Measurements from ENCODE around the gene PRODH. TPM values are rescaled to one million over a fixed set of nuclear protein-coding genes. Genes with fewer than 3 reads are reported as not detected.
"Not testable (repeated sequence)": the region's sequence is repeated elsewhere in the genome, so short reads cannot be mapped to it uniquely, and the experiment has no call there.

Gene PRODH
- polyA plus RNA-seq, 1 experiment: not detected

GRCh38 chr22:18974477-18975180 lies 38.5 kb upstream of the PRODH start:
- no peaks in the 10 kb centered on the region for H3K36me3 ChIP-seq (ENCODE audit: control insufficient read depth, insufficient read depth, low read length)
- ChIA-PET CTCF (no interaction called here), POLR2A (no interaction called here)
- DNase-seq (ENCODE audit: low read depth): no peak
- no peaks in the 10 kb centered on the region for H3K27me3 ChIP-seq (ENCODE audit: control insufficient read depth, insufficient read depth, low read length)
- TF ChIP-seq, protein P1, sequence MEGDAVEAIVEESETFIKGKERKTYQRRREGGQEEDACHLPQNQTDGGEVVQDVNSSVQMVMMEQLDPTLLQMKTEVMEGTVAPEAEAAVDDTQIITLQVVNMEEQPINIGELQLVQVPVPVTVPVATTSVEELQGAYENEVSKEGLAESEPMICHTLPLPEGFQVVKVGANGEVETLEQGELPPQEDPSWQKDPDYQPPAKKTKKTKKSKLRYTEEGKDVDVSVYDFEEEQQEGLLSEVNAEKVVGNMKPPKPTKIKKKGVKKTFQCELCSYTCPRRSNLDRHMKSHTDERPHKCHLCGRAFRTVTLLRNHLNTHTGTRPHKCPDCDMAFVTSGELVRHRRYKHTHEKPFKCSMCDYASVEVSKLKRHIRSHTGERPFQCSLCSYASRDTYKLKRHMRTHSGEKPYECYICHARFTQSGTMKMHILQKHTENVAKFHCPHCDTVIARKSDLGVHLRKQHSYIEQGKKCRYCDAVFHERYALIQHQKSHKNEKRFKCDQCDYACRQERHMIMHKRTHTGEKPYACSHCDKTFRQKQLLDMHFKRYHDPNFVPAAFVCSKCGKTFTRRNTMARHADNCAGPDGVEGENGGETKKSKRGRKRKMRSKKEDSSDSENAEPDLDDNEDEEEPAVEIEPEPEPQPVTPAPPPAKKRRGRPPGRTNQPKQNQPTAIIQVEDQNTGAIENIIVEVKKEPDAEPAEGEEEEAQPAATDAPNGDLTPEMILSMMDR (IDR thresholded peaks at IDR 0.05; ENCODE audit: insufficient read depth, low read depth, low read length): no peak
- H3K4me3 ChIP-seq (ENCODE audit: low read depth, low read length): no peak overlapping the region

DNA sequence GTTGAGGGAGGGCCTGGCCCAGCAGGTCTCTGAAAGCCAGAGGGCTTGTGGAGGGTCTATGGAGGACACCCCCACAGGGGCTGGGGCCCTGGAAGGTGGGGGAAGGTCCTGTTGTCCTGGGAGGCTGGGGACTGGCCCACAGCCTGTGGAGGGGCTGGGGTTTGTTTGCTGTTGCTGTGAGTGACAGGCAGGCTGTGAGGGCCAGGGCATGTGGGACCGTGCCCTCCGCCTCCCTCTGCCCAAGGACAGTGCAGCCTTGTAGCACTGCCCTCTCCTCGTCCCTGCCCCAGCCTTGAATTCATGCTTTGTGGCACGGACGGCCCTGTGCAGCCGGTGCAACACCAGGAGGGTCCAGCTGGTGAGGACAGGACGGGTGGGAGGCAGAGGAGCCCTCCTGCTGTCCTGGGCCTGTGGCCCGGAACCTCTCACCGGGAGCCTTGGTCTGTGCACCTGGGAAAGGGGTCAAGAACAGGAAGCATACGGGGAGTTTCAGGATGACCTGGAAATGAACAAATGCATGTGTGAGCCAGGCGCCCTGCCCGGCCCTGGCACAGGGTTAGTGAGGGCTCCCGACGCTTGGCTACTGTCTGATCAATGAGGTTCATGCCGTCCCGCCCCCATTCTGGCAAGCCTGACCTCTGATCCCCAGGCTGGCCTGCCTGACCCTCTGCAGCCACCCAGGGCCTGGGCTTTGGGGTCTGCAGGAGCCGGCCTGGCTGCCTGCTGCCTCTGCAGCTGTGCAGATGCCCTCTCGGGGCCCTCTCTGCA lies 37.4 kb upstream of the PRODH start:
- H3K27me3 ChIP-seq (ENCODE audit: control insufficient read depth, insufficient read depth, low read length): no peaks in the 10 kb centered on the region
- TF ChIP-seq, protein P1 (IDR thresholded peaks at IDR 0.05; ENCODE audit: insufficient read depth, low read depth, low read length): no peak
- no peak overlapping the region for H3K4me3 ChIP-seq (ENCODE audit: low read depth, low read length)
- no peak for DNase-seq (ENCODE audit: low read depth)
- CTCF ChIA-PET: no interaction called here
- POLR2A ChIA-PET: no interaction called here
- no peaks in the 10 kb centered on the region for H3K36me3 ChIP-seq (ENCODE audit: control insufficient read depth, insufficient read depth, low read length)

DNA sequence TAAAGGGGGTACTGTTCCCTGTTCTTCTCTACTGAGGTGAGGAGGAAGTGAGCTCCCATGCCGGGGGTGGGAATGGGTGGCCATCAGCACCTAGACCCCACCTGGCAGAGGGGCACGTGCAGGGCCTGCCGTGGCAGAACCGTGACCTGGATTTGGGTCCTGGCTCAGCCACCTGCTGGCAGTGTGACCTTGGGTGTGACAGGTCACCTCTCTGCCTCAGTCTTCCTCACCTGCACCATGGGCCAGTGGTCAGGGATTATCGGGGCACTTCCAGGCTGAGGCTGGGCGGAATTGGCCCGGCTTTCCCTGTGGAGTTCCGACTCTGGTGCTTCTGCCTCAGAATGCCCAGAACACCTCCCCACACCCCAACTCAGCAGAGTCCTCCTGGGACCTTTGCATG lies 36.5 kb upstream of the PRODH start:
- H3K27me3 ChIP-seq (ENCODE audit: control insufficient read depth, insufficient read depth, low read length); POLR2A ChIA-PET; DNase-seq (ENCODE audit: low read depth); H3K36me3 ChIP-seq (ENCODE audit: control insufficient read depth, insufficient read depth, low read length); CTCF ChIA-PET; H3K4me3 ChIP-seq (ENCODE audit: low read depth, low read length): not testable (repeated sequence)

DNA sequence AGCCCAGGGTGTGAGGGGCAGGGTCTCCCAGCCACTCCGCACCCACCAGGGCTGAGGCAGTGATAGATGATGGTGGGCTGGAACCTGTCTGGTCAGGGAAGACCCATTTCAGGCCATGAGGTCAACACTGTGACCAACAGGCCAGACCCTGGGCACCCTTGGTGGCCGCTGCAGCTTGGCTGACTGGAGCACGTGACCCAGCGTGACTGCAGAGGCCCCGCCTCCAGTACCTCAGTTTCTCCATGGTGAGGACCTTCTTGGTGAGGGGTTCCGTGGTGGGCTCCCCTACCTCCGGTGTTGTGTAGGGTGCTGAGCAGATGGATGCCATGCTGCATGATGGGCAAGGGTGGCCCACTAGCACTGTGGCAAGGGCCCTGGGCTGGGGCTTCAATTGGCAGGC lies 35.9 kb upstream of the PRODH start:
- H3K4me3 ChIP-seq (ENCODE audit: low read depth, low read length); DNase-seq (ENCODE audit: low read depth); H3K27me3 ChIP-seq (ENCODE audit: control insufficient read depth, insufficient read depth, low read length); CTCF ChIA-PET; H3K36me3 ChIP-seq (ENCODE audit: control insufficient read depth, insufficient read depth, low read length); POLR2A ChIA-PET: not testable (repeated sequence)

DNA sequence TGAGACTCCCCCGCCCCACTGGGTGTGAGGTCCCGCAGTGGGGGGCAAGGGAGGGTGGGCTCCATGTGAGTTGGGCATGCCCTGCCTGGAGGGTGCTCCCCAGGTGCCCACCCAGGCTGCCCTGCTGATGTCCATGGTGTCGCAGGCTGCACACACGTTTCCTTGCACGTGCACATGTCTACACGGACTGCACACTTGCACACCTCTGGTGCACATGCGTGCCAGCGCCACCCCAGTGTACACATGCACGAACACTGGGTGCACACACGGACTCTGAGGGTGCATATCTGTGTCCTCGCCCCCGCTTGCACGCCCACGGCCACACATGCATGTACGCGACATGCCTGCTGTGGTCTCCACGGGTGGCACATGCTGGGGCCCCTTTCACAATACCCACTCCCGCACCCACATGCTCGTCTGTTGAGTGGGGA lies 35.2 kb upstream of the PRODH start:
- CTCF ChIA-PET: no interaction called here
- H3K27me3 ChIP-seq (ENCODE audit: control insufficient read depth, insufficient read depth, low read length): no peaks in the 10 kb centered on the region
- no peak for DNase-seq (ENCODE audit: low read depth)
- POLR2A ChIA-PET: no interaction called here
- TF ChIP-seq, protein P1 (IDR thresholded peaks at IDR 0.05; ENCODE audit: insufficient read depth, low read depth, low read length): no peak
- no peaks in the 10 kb centered on the region for H3K36me3 ChIP-seq (ENCODE audit: control insufficient read depth, insufficient read depth, low read length)
- no peak overlapping the region for H3K4me3 ChIP-seq (ENCODE audit: low read depth, low read length)

- no peak overlapping the region; the same call in 1 of the 2 replicates for H3K4me3 ChIP-seq (ENCODE audit: low read depth, low read length)
- TF ChIP-seq, protein P1 (IDR thresholded peaks at IDR 0.05; ENCODE audit: insufficient read depth, low read depth, low read length): no peak
- ChIA-PET POLR2A (no interaction called here), CTCF (no interaction called here)
- H3K27me3 ChIP-seq (ENCODE audit: control insufficient read depth, insufficient read depth, low read length): no peaks in the 10 kb centered on the region
- no peaks in the 10 kb centered on the region for H3K36me3 ChIP-seq (ENCODE audit: control insufficient read depth, insufficient read depth, low read length)
- no peak for DNase-seq (ENCODE audit: low read depth)
Measured at GRCh38 chr22:18970948-18971315, 34.8 kb upstream of the PRODH start.

All from BJ (cell line).